Hepatocyte (in vitro differentiated cells): ENCODE measurements around the gene AP1S3.

Experiments used
- CTCF ChIP-seq: fragments of 200-600 bp; sonication (generic); IDR thresholded peaks from 2 replicates; pipeline ENCODE4 v1.5.1; 2016; ENCODE audit warnings: antibody characterized with exemption, mild to moderate bottlenecking; ENCODE audit not compliant: poor library complexity
- EZH2 ChIP-seq: fragments of 200-600 bp; sonication (generic); IDR thresholded peaks from 2 replicates; pipeline ENCODE4 v1.6.1; 2016; ENCODE audit warnings: antibody characterized with exemption, mild to moderate bottlenecking, borderline replicate concordance
- EZH2phosphoT487 ChIP-seq: fragments of 200-600 bp; sonication (generic); IDR thresholded peaks from one replicate; pipeline ENCODE4 v1.6.1; 2018; ENCODE audit warnings: antibody characterized with exemption, mild to moderate bottlenecking, low read depth, moderate library complexity; ENCODE audit not compliant: unreplicated experiment, severe bottlenecking

DNA sequence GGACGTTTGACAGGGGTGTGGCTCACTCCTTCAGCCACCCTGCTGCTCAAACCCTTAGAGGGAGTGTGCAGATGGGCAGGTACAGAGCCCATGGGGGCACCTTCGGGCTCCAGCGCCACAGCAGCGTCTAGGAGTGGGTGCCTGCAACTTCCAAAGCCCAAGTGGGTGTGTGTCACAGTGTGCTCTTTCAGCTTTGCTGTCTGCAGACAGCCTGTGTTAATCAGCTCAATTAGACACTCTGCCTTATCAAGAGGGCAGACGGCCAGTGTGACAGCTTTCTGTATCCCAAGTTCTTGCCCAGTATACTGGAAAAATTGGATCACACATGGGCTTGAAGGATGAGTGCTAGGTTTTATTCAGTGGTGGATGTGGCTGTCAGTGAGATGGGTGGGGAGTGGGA is 96.7 kb downstream of the AP1S3 start:
- TF ChIP-seq EZH2 (no peak), CTCF (no peak), EZH2phosphoT487 (no peak)
